NCI-H82 treated with DMSO at 0.1 percent for 48 hours (cell line): ENCODE measurements around the gene LNX2.
"Not testable (repeated sequence)": the region's sequence is repeated elsewhere in the genome, so short reads cannot be mapped to it uniquely, and the experiment has no call there.

Experiments used
- DNase-seq: peaks from one replicate; lab custom pipeline; 2025; ENCODE audit not compliant: unreplicated experiment; lab: John Stamatoyannopoulos, UW

The LNX2 gene

DNA sequence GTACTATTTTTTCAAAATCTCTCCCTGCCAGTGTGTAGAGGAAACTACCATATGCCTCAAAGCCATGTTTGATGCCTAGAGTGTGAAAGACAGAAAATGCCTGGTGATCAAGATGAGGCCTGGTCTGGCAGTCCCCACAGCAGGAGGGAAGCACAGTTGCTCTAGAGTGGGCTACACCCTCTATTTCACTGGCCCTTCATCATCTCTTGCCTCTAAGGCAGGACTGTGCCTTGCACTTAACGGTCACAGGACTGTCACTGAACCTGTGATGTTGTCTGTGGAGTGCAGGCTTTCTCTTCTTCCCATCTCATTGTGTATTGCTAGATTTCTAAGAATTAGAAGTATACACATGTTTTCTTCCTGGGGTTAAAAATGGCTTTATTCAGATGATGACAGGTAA is 17.7 kb upstream of the LNX2 start:
- DNase-seq = no peak

DNA sequence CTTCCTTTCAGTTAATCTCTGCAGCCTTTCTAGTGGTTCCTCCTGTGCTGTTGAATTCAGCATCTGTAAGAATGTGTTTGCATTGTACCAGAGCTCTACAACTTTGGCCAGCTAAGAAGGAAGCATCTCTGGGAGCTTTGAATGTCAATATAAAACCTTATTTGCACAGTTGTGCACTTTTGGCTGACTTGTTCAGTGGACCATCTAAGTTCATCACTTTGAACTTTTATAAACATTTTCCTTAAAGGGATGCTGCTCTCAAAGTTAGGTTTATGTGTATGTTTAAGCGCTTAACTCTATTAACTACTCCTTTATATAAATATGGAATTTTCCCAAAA is 16.9 kb upstream of the LNX2 start:
- no peak for DNase-seq

GRCh38 chr13:27636589-27637288 is 16.4 kb upstream of the LNX2 start:
- peak; percentile 37 for DNase-seq

GRCh38 chr13:27635266-27635665 is 14.9 kb upstream of the LNX2 start:
- no peak for DNase-seq

DNA sequence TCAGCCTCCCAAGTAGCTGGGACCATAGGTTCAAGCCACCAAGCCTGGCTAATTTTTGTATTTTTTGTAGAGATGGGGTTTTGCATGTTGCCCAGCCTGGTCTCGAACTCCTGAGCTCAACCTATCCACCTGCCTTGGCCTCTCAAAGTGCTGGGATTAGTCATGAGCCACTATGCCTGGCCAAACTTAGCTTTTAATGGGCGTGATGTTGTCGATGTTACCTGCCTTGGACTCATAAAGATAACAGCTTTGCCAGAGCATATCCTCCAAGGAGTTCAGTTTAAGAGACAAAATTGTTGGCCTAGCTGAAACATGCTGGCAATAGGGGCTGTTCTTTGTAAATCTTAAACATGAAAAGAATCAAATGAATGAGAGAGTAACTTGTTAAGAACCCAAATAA is 14.5 kb upstream of the LNX2 start:
- no peak for DNase-seq

GRCh38 chr13:27634231-27634630 is 13.9 kb upstream of the LNX2 start:
- DNase-seq = no peak

DNA sequence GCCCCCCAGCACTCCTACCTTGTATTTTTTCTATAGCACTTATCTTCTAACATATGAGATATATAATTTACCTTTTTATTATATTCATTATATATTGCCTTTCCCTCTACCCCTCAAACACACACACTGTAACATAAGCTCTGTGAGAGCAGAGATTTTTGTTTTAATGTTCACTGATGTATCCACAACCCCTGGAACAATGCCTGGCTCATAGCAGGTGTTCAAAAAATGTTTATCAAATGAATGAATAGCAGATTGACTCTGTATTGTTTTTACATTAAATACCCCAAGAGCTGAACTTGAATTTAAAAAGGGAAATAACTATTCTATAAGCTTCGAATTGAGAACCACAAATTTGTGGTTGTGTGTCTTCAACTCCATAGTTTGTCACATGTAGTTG is 12.3 kb upstream of the LNX2 start:
- no peak for DNase-seq

- DNase-seq = no peak
Measured at GRCh38 chr13:27632214-27632613, 11.9 kb upstream of the LNX2 start.

DNA sequence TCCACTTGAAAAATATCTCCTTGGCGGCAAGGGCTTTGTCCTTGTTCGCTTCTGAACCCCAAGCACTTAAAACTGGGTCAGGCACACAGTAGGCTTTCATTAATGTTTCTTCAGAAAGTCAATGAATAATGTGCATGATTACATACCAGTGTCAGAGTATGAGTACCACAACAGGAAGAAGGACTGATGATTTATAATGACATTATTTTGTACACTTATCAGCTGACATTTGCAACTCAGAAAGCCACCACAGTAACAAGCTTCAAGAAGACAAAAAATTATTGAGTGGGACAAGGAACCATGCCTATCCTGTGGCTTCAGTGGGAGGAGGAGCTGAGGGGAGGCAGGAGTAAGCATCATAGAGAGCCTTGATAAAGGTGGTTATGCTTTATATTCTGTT is 11.3 kb upstream of the LNX2 start:
- no peak for DNase-seq

DNA sequence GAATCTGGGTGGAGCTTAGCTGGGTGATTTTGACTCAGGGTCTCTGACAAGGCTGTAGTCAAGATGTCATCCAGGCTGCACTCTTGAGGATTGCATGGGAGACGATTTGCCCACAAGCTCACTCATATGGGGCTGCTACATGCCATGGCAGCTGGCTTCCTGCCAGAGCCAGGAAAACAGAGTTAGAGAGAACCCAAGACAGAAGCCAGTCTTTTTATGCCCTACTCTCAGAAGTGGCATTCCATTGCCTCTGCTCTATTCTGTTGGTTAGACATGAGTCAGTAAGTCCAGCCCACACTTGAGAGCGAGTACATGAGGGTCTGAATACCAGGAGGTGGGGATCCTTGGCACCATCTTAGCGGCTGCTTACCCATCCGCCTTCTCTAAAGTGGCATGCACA is 10.8 kb upstream of the LNX2 start:
- DNase-seq = no peak

- not testable (repeated sequence) for DNase-seq
Measured at GRCh38 chr13:27628766-27629165, 8.4 kb upstream of the LNX2 start.

DNA sequence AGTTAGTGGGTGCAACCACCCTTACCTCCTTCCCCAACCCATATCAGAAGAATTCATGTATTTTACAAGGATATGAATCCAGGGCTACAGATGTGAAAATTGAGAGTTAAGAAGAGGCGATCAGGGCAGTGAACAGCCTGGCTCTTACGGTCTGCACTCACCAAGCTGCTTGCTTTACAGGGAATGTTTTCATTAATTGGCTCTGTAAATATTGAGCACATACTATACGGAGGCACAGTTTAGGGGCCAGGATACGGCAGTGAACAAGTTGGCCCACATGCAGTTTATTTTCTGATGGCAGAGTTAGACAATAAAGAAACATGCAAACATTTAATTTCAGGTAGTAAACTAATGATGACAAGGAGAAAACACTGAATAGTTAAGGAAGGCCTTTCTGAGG is 7.8 kb upstream of the LNX2 start:
- DNase-seq = no peak

DNA sequence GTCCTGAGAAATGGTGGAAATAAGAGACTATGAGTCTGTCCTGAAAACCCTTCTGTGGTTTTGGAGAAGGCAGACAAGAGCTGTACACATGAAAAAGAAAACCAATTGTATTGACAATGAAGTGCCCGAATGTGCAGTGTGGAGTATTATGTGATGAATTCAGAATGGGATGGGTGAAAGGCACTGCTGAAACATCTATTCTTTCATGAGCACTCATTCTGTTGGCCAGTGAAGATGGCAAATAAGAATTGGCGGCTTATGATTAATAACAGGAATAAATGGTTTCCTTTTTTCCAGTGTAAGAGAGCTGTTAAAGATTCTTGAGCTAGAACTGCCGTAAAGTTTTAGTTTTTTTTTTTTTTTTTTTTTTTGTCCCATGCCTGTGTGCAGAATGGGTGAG is 7.1 kb upstream of the LNX2 start:
- DNase-seq = no peak

- DNase-seq = no peak
Measured at GRCh38 chr13:27625839-27626238, 5.5 kb upstream of the LNX2 start.

- DNase-seq = no peak
Measured at GRCh38 chr13:27624071-27624470, 3.7 kb upstream of the LNX2 start.

DNA sequence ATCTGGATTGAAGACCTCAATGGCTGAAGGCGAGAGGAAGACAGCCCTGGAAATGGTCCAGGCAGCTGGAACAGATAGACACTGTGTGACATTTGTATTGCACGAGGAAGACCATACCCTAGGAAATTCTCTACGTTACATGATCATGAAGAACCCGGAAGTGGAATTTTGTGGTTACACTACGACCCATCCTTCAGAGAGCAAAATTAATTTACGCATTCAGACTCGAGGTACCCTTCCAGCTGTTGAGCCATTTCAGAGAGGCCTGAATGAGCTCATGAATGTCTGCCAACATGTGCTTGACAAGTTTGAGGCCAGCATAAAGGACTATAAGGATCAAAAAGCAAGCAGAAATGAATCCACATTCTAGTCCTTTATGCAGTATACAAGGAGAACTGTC is 2.6 kb upstream of the LNX2 start:
- DNase-seq = no peak

DNA sequence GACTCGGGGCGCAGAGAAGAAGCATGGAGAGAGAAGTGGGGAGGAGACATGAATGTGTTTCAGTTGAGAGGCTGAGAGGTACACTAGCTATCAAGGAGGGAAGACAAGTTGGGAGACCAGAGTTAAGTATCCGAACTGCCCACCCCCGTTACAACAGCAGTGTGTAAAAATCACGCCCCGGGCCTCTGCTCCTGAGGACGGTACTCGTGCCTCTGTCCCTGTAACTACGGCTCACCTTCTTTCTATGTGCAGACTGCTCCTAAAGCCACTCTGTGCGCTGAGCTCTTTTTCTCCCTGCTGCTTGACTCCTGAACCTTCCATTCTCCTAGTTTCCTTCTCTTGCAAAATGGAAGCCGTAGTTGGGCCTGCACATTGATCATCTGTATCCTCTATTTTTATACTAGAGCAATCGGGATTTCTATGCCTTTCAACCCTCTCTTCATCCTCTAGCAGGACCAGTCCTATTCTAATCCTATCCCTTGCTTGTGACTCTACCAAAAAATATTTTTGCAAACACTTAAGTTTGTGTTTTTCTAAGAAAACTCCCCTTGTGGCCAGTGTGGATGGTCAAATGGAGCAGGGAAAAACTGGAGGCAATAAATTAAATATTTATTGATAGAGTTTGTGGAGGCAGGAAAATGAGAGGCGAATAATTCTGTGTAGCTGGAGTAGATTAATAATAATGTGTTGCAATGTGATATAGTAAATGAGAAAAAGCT is 1.9 kb upstream of the LNX2 start:
- no peak for DNase-seq

DNA sequence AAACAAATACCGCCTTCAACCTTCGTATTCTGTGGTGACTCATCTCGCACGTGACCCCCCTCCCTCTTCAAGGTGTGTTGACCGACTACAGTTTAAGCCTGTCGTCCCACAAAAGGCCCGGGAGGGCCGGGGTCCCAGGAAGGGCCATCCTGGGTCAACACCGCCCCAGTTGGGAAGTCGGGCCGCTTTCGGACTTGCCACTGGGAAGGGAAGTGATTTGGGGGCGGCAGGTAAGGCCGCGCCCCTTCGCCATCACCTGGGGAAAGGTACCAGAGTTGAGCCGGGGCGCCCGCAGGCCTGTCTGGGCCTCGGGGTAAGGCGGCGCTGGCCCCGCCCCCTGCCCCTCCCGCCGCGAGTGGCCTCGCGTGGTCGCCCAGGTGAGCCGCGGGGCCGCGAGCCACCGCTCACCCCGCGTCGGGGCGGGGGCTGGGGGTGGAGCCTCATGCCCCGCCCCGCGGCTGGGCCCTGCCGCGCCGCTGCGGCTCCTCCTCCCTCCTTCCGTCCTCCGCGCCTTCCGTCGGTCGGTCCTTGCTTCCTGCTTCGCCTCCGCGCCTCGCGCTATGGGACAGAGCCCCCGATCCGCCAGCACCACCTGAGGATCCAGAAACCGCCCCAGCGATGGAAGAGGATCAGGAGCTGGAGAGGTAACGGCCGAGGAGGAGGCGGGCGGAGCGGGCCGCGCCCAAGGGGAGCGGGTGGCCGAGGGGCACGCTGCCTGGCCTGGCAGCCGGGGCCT is 1.2 kb upstream of the LNX2 start, which contains the start of gene POLR1D:
TSS of gene POLR1D (plus strand) at position 527 of the 736 bp plus-strand sequence. CDS start at position 619, 92 bp downstream.
- DNase-seq = peak; percentile 74

DNA sequence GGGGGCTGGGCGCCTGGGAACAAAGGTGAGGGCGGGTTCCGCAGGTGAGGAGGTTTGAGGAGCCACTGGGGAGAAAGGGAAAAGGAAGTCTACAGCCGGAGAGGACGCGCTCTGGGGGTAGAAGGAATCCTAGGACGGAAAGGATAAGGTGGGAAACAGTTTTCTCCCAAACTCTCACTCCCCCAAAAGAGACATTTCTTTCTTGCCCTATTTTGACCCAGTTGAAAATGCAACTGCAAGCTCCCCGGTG is 712 bp upstream of the LNX2 start:
- DNase-seq = peak; percentile 35

DNA sequence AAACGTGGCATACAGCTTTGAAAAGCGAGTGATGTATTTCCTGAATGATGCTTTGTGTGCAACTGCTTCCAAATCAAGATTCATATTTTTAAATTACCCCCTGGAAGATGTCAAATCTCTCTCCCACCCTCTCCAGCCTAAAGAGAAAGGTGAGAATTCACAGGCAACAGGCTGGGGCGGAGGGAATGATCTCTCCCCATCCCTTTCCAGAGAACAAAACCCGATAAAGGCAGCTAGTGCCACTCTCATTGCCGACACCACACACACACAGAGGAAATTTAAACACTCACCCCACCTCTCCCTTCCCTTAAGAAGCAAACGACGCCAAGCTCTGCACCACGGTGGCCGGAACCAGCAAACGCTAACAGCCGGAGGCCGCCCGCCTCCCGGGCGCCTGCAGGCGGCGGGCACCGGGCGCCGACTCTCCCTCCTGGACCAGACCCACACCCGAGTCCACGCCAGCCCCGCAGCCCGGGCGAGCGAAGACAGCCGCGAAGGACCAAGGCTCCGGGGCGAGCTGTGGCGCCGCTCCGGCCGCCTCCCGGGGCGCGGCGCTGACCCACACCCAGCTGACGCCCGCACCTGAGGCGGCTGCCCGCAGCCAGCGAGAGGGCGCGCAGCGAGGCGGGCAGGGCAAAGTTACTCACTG is 477 bp downstream of the LNX2 start:
- no peak for DNase-seq

DNA sequence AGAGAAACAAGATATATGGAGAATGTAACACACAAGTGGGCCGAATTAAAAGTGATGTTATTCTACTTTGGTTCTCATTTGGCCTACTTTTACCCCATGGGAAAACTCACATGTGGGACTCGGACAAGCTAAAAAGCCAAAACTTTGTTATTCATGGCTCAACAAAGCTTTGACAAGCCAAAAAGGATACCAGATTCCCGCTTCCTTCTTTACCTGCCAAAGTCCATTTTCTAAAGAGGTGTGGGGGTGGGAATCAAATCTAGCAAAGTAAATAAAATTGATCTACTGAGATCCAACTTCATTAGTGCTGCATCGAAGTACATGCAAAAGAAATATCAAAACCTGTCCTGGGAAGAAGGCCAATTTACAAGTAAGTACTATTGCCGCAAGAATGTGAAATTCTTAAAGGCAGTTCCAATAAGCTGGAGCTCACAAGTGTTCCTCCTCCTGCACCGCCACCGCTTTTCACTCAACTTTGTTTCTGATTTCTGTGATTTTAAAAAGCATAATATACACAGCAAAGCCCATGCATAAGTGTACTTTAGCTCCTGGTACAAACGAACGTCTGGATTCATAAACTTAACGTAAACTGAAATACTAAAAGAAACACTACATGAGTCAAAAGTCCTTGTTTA is 1.1 kb downstream of the LNX2 start:
- no peak for DNase-seq
